ENCODE data around the gene CRHR2. TPM values are rescaled to one million over a fixed set of nuclear protein-coding genes. Genes with fewer than 3 reads are reported as not detected.

The CRHR2 gene
- total RNA-seq, 1 donor from 2014 or later = not detected

DNA sequence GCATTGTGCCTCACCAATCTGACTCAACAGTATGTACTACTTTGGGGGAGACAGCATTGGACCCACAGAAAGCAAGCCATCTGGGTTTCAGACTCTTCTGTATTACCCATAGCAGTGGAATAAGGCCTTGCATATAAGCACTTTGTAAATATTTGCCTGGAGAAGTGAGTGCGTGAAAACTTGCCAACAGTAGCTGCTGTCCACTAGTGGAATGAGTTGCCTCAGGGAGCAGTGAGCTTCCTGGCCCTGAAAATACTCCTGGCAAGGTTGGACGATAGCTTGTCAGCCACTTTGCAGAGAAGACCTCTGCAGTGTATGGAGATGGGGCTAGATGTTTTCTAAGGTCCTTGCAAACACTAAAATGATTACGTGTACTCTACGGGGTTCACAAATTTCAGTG, 65.9 kb downstream of the CRHR2 start:
- Histone ChIP-seq H3K9me3 (no peaks in the 10 kb centered on the region), H3K4me1 (no peaks in the 10 kb centered on the region), H3K4me3 (no peak overlapping the region), H3K27me3 (ENCODE audit: low read depth) (no peaks in the 10 kb centered on the region), H3K27ac (no peak overlapping the region), H3K36me3 (peaks cover 99% of the 10 kb centered on the region)
- no peak for DNase-seq
- intact Hi-C loops (cut with DNase I) = no loop called here
- ATAC-seq = peak; percentile 61 to 88
- TF ChIP-seq, protein P1, sequence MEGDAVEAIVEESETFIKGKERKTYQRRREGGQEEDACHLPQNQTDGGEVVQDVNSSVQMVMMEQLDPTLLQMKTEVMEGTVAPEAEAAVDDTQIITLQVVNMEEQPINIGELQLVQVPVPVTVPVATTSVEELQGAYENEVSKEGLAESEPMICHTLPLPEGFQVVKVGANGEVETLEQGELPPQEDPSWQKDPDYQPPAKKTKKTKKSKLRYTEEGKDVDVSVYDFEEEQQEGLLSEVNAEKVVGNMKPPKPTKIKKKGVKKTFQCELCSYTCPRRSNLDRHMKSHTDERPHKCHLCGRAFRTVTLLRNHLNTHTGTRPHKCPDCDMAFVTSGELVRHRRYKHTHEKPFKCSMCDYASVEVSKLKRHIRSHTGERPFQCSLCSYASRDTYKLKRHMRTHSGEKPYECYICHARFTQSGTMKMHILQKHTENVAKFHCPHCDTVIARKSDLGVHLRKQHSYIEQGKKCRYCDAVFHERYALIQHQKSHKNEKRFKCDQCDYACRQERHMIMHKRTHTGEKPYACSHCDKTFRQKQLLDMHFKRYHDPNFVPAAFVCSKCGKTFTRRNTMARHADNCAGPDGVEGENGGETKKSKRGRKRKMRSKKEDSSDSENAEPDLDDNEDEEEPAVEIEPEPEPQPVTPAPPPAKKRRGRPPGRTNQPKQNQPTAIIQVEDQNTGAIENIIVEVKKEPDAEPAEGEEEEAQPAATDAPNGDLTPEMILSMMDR (IDR thresholded peaks at IDR 0.05) = no peak

DNA sequence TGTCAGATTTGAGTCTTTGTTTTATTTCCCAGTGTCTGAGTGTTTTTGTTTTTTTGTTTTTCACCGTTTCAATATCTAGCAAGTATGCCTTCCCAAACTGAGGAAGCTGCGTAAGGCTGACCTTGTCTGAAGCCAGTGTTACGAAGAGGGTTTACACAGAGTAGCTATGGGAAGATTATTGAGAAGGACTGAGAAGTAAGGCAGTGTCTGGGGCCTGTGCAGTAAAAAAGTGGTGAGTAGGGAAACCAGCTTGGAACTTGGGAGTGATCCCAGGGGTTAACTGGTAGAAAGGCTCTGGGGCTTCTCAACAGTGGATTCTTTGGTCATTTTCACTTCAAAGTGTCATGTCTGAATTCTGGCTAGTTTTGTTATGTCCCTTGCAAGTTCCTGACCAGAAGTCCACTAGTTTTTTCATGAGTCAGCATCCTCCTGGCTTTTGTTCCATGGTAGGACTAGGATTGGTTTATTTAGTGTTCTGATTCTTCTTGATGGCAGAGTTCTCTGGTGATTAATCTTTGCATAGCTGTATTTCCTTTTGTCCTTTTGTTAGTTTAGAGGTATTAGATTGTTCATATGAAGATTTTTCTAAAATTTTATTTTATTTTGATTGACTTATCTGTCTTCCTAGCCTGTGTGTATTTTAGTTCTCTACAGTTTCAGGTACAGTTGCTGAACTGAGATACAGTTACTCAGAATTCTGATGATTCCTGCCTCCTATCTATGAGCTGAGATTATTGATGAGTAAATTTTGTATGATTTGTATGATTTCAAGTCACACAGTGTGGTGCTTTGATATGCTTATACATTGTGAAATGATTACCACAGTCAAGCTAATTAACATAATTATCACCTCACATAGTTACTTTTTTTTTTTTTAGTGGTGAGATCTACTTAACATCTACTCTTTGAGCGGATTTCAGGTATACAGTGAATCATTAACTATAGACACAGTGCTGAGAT, 68.6 kb downstream of the CRHR2 start:
- Histone ChIP-seq H3K36me3 (peaks cover 99% of the 10 kb centered on the region), H3K9me3 (no peaks in the 10 kb centered on the region), H3K27me3 (ENCODE audit: low read depth) (no peaks in the 10 kb centered on the region), H3K27ac (no peak overlapping the region), H3K4me1 (no peaks in the 10 kb centered on the region), H3K4me3 (no peak overlapping the region)
- ATAC-seq (no peak), DNase-seq (no peak)
- TF ChIP-seq, protein P1 (IDR thresholded peaks at IDR 0.05) = no peak
- intact Hi-C loops (cut with DNase I) = no loop called here

DNA sequence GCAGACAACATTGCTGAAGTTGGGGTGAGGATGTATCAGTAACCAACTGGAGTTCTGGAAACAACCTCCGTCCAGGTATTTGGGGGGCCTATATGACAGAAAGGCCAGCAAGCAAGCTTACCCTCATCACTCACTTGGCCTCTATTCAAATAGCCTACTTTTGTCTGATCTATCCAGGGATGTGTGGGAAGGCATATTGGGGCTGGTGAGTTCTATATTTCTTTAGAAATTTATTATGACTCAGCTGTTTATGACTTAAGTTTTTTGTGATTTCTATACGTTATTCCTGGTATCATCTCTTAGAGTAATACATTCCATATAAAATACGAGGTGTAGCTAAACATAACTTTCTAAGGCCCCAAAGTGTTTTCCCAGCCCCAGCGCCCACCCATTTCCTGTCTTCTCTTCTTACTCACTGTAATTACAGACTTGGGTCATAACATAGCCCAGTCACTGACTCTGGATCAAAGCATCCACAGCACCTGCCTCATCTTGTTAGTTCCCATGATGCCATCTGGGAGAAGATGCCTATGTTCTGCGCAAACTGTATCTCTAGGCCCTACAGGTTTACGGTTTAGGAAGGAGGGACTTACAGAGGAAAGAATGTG, 69.5 kb downstream of the CRHR2 start:
- intact Hi-C loops (cut with DNase I) = no loop called here
- Histone ChIP-seq H3K4me1 (no peaks in the 10 kb centered on the region), H3K4me3 (no peak overlapping the region), H3K36me3 (peaks cover 99% of the 10 kb centered on the region), H3K27ac (no peak overlapping the region), H3K9me3 (no peaks in the 10 kb centered on the region), H3K27me3 (ENCODE audit: low read depth) (no peaks in the 10 kb centered on the region)
- ATAC-seq (no peak), DNase-seq (no peak)
- TF ChIP-seq, protein P1 (IDR thresholded peaks at IDR 0.05) = no peak

DNA sequence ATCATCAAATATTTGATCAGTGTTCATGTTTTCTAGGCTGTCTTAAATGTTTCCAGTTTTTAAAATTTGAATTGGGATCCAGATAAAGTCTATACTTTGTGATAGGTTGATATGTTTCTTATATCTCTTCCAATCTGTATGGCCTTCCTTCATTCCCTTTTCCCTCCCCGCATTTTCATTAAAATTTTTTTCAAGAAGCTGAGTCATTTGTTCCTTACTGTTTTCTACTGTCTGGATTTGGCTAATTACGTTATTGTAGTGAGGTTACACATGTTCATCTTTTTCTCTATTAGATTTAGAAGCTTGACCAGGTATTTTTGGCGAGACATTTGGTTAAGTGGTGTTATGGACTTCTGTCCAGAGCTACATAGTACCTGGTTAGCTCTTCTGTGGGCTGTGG, 76.4 kb downstream of the CRHR2 start:
- intact Hi-C loops (cut with DNase I) = no loop called here
- TF ChIP-seq, protein P1 (IDR thresholded peaks at IDR 0.05) = no peak
- no peak for DNase-seq
- H3K9me3 ChIP-seq = no peaks in the 10 kb centered on the region
- H3K4me1 ChIP-seq = no peaks in the 10 kb centered on the region
- ATAC-seq = no peak
- peaks cover 98% of the 10 kb centered on the region for H3K36me3 ChIP-seq
- no peak overlapping the region for H3K27ac ChIP-seq
- H3K27me3 ChIP-seq (ENCODE audit: low read depth) = no peaks in the 10 kb centered on the region
- H3K4me3 ChIP-seq = no peak overlapping the region

DNA sequence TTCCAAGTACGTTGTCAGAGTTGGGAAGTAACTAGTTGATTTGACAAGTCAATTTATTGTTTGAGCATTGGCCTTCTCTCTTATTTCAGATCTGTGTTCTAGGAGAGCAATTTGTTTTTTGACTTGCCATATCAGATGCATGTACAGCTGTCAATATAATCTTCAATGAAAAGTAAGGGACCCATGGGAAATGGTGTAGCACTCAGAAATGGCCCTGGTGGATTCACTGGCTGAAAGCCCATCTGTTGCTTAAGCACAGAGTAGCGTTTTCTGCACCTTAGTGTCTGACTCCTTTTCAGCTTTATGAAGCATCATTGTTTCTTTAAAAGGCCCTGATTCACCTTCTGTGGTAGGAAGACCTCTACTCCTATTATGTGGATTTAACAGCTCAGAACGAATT, 77.4 kb downstream of the CRHR2 start:
- Histone ChIP-seq H3K27ac (no peak overlapping the region), H3K36me3 (peaks cover 98% of the 10 kb centered on the region), H3K27me3 (ENCODE audit: low read depth) (no peaks in the 10 kb centered on the region), H3K9me3 (no peaks in the 10 kb centered on the region), H3K4me3 (no peak overlapping the region), H3K4me1 (no peaks in the 10 kb centered on the region)
- TF ChIP-seq, protein P1 (IDR thresholded peaks at IDR 0.05) = no peak
- DNase-seq (no peak), ATAC-seq (no peak)
- intact Hi-C loops (cut with DNase I) = no loop called here

Other genes with a start within 250 kb of the CRHR2 start
- gene NOD1, start 203.7 kb downstream of the CRHR2 start, total RNA-seq = 42.9 TPM
- gene GGCT, start 177.6 kb downstream of the CRHR2 start, total RNA-seq = 28.8 TPM
- 67.7 TPM for gene GARS1, start 87.6 kb downstream of the CRHR2 start, total RNA-seq
- gene INMT, start 69.7 kb upstream of the CRHR2 start, total RNA-seq = 249 TPM
- 13.8 TPM for gene MINDY4, start 89.0 kb upstream of the CRHR2 start, total RNA-seq
- 826 TPM for gene AQP1, start 229.4 kb upstream of the CRHR2 start, total RNA-seq